Prostate gland (tissue), 2 donors: ENCODE data around the gene S100Z. TPM values are rescaled to one million over a fixed set of nuclear protein-coding genes. Genes with fewer than 3 reads are reported as not detected.

ENCODE experiments used
- DNase-seq: peaks from one replicate; pipeline ENCODE4 v3.0.0-alpha.2; 2019; ENCODE audit warnings: low spot score
- H3K27ac ChIP-seq, 2 donors: fragments of 200-600 bp; sonication (generic); 2 replicates each; pipeline ENCODE4 v1.5.1; 2017 to 2019
- H3K27me3 ChIP-seq: fragments of 200-600 bp; sonication (generic); replicated peaks from 2 replicates; pipeline ENCODE4 v1.5.1; 2019; ENCODE audit not compliant: insufficient read depth
- H3K36me3 ChIP-seq, 2 donors: fragments of 200-600 bp; sonication (generic); 1 replicate in 1 of 2; 2 replicates in 1 of 2; pipeline versions ENCODE4 v1.5.1 to v1.8.1; 2017 to 2019
- H3K4me1 ChIP-seq: fragments of 200-600 bp; sonication (generic); replicated peaks from 2 replicates; pipeline ENCODE4 v1.5.1; 2019
- H3K4me3 ChIP-seq, 2 donors: fragments of 200-600 bp; sonication (generic); 2 replicates each; pipeline ENCODE4 v1.5.1; 2017 to 2019
- H3K9me3 ChIP-seq: fragments of 200-600 bp; sonication (generic); 2 replicates; pipeline ENCODE4 v1.5.1; 2017
- CTCF ChIP-seq, 4 experiments: fragments of 200-600 bp in 2 of 4; fragments of 450-650 bp in 2 of 4; sonication (generic) in 2 of 4; IDR thresholded peaks; 1 replicate in 3 of 4; 2 replicates in 1 of 4; pipeline ENCODE4 v1.5.1; 2016 to 2019; ENCODE audit warnings: antibody characterized with exemption in 4 of 4, mild to moderate bottlenecking in 2 of 4, moderate library complexity in 2 of 4
- POLR2A ChIP-seq: fragments of 450-650 bp; IDR thresholded peaks from one replicate; pipeline ENCODE4 v1.6.1; 2016; ENCODE audit warnings: antibody characterized with exemption, mild to moderate bottlenecking
- POLR2AphosphoS5 ChIP-seq: sonication (generic); formaldehyde crosslinking; IDR thresholded peaks from one replicate; pipeline ENCODE4 v1.6.1; 2017; ENCODE audit warnings: antibody characterized with exemption
- WGBS: methylation state at CpG from one replicate; pipeline ENCODE4 v1.1.5; 2018; 5-methylcytosine and 5-hydroxymethylcytosine counted together
- intact Hi-C: fragments of 100-400 bp; cut with DNase I; formaldehyde crosslinking; loops from one replicate; pipeline ENCODE4 v1.14.2; 2022
- small RNA-seq, 2 donors: library from RNA; depleted of rRNA; stranded (forward); fragments of <200 nt; gene quantifications; one replicate each; pipeline ENCODE3, GENCODE V24; 2016
- total RNA-seq, 2 donors: library from RNA; depleted of rRNA; stranded (reverse); fragments of >200 nt; gene quantifications; one replicate each; pipeline ENCODE4 v1.1.0, GENCODE V29; 2016

The S100Z gene
- total RNA-seq, 2 donors from 2014 or later: 1.7 TPM; not detected in 1

- TF ChIP-seq POLR2A (no peak), CTCF (IDR thresholded peaks at IDR 0.05) (no peak), POLR2AphosphoS5 (no peak)
- Histone ChIP-seq H3K27me3 (peaks cover 4% of the 10 kb centered on the region), H3K27ac (no peak overlapping the region), H3K4me3 (no peak overlapping the region), H3K4me1 (no peaks in the 10 kb centered on the region), H3K9me3 (no peaks in the 10 kb centered on the region), H3K36me3 (no peaks in the 10 kb centered on the region)
- 69% methylated on average over 3 of the region's 3 CpGs for WGBS
- intact Hi-C loops: no loop called here
- DNase-seq: no peak
Observed at GRCh38 chr5:76960004-76960625, 110.3 kb downstream of the S100Z start.

GRCh38 chr5:76964060-76964459 lies 114.2 kb downstream of the S100Z start:
- no peak for TF ChIP-seq CTCF (IDR thresholded peaks at IDR 0.05)
- TF ChIP-seq POLR2A: no peak
- no peak for TF ChIP-seq POLR2AphosphoS5
- intact Hi-C loops: no loop called here

More at GRCh38 chr5:76964060-76964459, 114.2 kb downstream of the S100Z start:
- Histone ChIP-seq H3K4me3 (no peak overlapping the region), H3K36me3 (no peaks in the 10 kb centered on the region), H3K27ac (no peak overlapping the region), H3K9me3 (no peaks in the 10 kb centered on the region), H3K27me3 (no peaks in the 10 kb centered on the region), H3K4me1 (no peaks in the 10 kb centered on the region)
- DNase-seq: no peak
- 34% methylated on average over 2 of the region's 2 CpGs for WGBS

Small RNA genes lying within 50 kb of the gene (small RNA-seq; reads per million reads assigned to genes)
- gene RN7SL208P: 0 reads per million in 2 donors
- gene RNU6ATAC36P: 0 reads per million in 2 donors

Other genes with a start within 250 kb of the S100Z start
- not detected for gene F2RL2, start 226.6 kb upstream of the S100Z start, total RNA-seq
- 10 to 100 TPM in 1 of 2 donors, 1 to 10 TPM in 1; 4.1 to 22.3 TPM for gene F2R, start 133.9 kb upstream of the S100Z start, total RNA-seq
- 1 to 10 TPM; 4.9 to 7.8 TPM for gene F2RL1, start 31.0 kb upstream of the S100Z start, total RNA-seq
- 1 to 10 TPM in 1 of 2 donors, under 1 TPM in 1; 0.91 to 5.0 TPM for gene CRHBP, start 103.0 kb downstream of the S100Z start, total RNA-seq
- gene AGGF1, start 180.4 kb downstream of the S100Z start, total RNA-seq: 10 to 100 TPM; 28.5 to 29.6 TPM
- 10 to 100 TPM; 11.9 to 25.3 TPM for gene ZBED3, start 237.3 kb downstream of the S100Z start, total RNA-seq